Aorta (tissue), 5 donors: ENCODE measurements around the gene NBAS. TPM values are rescaled to one million over a fixed set of nuclear protein-coding genes. Genes with fewer than 3 reads are reported as not detected.

ENCODE experiments used
- ATAC-seq: fragments of 200-7000 bp; cut with Tn5 transposase; one replicate; pipeline ENCODE4 v1.9.1; 2022; ENCODE audit warnings: moderate library complexity; ENCODE audit not compliant: low FRiP score
- DNase-seq, 2 donors: peaks; one replicate each; pipeline ENCODE4 v3.0.0-alpha.2; 2020
- H3K27ac ChIP-seq, 2 donors: one replicate each; pipeline ENCODE4 v1.5.1; 2013; ENCODE audit warnings: low read length in 2 of 2, mild to moderate bottlenecking in 2 of 2, moderate library complexity in 2 of 2, control low read depth in 1 of 2, inconsistent platforms in 1 of 2, low read depth in 1 of 2
- H3K27me3 ChIP-seq, 2 donors: one replicate each; pipeline ENCODE4 v1.6.1; 2013; ENCODE audit warnings: control low read depth in 1 of 2, low read length in 1 of 2, mild to moderate bottlenecking in 1 of 2, moderate library complexity in 1 of 2; ENCODE audit not compliant: insufficient read depth in 2 of 2, control insufficient read depth in 1 of 2
- H3K36me3 ChIP-seq, 2 donors: one replicate each; pipeline ENCODE4 v1.6.1; 2013; ENCODE audit warnings: control low read depth in 1 of 2, low read length in 1 of 2, mild to moderate bottlenecking in 1 of 2; ENCODE audit not compliant: insufficient read depth in 2 of 2, control insufficient read depth in 1 of 2
- H3K4me1 ChIP-seq, 2 donors: one replicate each; pipeline ENCODE4 v1.6.1; 2013; ENCODE audit warnings: low read length in 2 of 2, control low read depth in 1 of 2, mild to moderate bottlenecking in 1 of 2, moderate library complexity in 1 of 2; ENCODE audit not compliant: insufficient read depth in 2 of 2, control insufficient read depth in 1 of 2
- H3K4me3 ChIP-seq, 2 donors: one replicate each; pipeline ENCODE4 v1.5.1; 2013; ENCODE audit warnings: low read length in 2 of 2, control low read depth in 1 of 2, mild to moderate bottlenecking in 1 of 2
- H3K9me3 ChIP-seq: one replicate; pipeline ENCODE4 v1.6.1; 2013; ENCODE audit warnings: mild to moderate bottlenecking, low read length; ENCODE audit not compliant: control insufficient read depth
- WGBS, 2 donors: extraction: QIAGEN DNeasy Blood & Tissue Kit; methylation state at CpG; one replicate each; pipeline ENCODE4 v1.1.7; 2013; 5-methylcytosine and 5-hydroxymethylcytosine counted together
- intact Hi-C, 2 donors: fragments of 100-400 bp; cut with DNase I; formaldehyde crosslinking; loops; one replicate each; pipeline versions ENCODE4 v1.14.2 to v1.15.0; 2022
- polyA plus RNA-seq, 2 donors: library from polyadenylated mRNA; stranded (reverse); fragments of 200-250 nt; gene quantifications; one replicate each; pipeline ENCODE4 v1.2.3, GENCODE V29; 2013
- total RNA-seq, 2 donors: library from RNA; stranded (reverse); fragmentation: NEBNext Ultra II Directional; extraction: Animal tissue kit (Norgen Biotek cat#: 25700); gene quantifications; one replicate each; pipeline ENCODE4 v1.2.1, GENCODE V29; 2021
- donor health status: healthy with polysubstance abuse.
- donor health status: Bipolar disorder and iron deficiency.
- donor health status: DM: no; HTN: no; CAD: no.
- donor health status: DM: no; HTN: no; CAD: no.
- donor health status: DM: yes; HTN: yes; CAD: no.

Gene NBAS
- total and polyA plus RNA-seq, 4 donors = 7.4 to 46.0 (median 33.7) TPM

- Histone ChIP-seq H3K27ac (no peak overlapping the region), H3K9me3 (no peaks in the 10 kb centered on the region), H3K27me3 (no peaks in the 10 kb centered on the region), H3K4me1 (peaks cover 0 to 3% of the 10 kb centered on the region in 2 donors), H3K4me3 (no peak overlapping the region), H3K36me3 (peaks cover 2 to 3% of the 10 kb centered on the region in 2 donors)
- no peak for ATAC-seq
- 93 to 95% methylated on average over 12 of the region's 12 CpGs for WGBS, 2 donors
- DNase-seq = no peak
- intact Hi-C loops = no loop called here
Measured at GRCh38 chr2:15166878-15167277, 394.3 kb downstream of the NBAS start.

GRCh38 chr2:15163326-15163725 is 397.8 kb downstream of the NBAS start:
- 78 to 85% methylated on average over 2 of the region's 2 CpGs for whole genome bisulfite sequencing, 2 donors
- Histone ChIP-seq H3K4me3 (no peak overlapping the region), H3K27ac (no peak overlapping the region), H3K27me3 (no peaks in the 10 kb centered on the region), H3K36me3 (peaks cover 2 to 3% of the 10 kb centered on the region in 2 donors), H3K4me1 (no peaks in the 10 kb centered on the region), H3K9me3 (no peaks in the 10 kb centered on the region)
- no peak for ATAC-seq
- intact Hi-C loops = no loop called here
- DNase-seq = no peak

GRCh38 chr2:15162620-15163019 is 398.5 kb downstream of the NBAS start:
- ATAC-seq (no peak), DNase-seq (no peak)
- H3K27ac ChIP-seq = no peak overlapping the region
- intact Hi-C loops = no loop called here
- H3K4me1 ChIP-seq = no peaks in the 10 kb centered on the region
- no peak overlapping the region for H3K4me3 ChIP-seq
- H3K27me3 ChIP-seq = no peaks in the 10 kb centered on the region
- peaks cover 2 to 3% of the 10 kb centered on the region in 2 donors for H3K36me3 ChIP-seq
- H3K9me3 ChIP-seq = no peaks in the 10 kb centered on the region
- 96 to 98% methylated on average over 3 of the region's 3 CpGs for WGBS, 2 donors

GRCh38 chr2:15160201-15160991 is 400.7 kb downstream of the NBAS start:
- no peak overlapping the region for H3K4me3 ChIP-seq
- WGBS, 2 donors = 69 to 72% methylated on average over 9 of the region's 9 CpGs
- no peaks in the 10 kb centered on the region for H3K4me1 ChIP-seq
- no peaks in the 10 kb centered on the region for H3K36me3 ChIP-seq
- no peak overlapping the region for H3K27ac ChIP-seq
- H3K9me3 ChIP-seq = no peaks in the 10 kb centered on the region
- ATAC-seq (no peak), DNase-seq (no peak)
- intact Hi-C loops = no loop called here
- H3K27me3 ChIP-seq = no peaks in the 10 kb centered on the region

DNA sequence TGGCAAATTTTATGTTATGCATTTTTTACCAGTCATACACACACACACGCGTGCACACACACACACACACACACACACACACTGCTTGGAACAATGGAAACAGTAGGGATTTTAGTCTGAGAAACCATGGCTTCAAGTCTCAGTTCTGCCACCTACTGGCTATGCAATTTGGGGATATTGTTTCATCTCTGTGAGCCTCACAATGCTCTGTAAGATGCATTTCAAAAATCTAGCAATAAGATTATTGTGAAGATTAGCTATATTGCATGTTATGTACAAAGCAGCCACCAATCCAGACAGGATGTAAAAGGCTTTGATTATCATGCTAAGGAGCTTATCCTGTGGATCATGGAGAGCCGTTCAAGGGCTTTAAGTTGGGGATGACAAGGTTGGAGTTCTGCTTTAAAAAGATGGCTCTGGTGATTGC is 401.4 kb downstream of the NBAS start:
- no peaks in the 10 kb centered on the region for H3K4me1 ChIP-seq
- no peaks in the 10 kb centered on the region for H3K9me3 ChIP-seq
- ATAC-seq (no peak), DNase-seq (no peak)
- no peaks in the 10 kb centered on the region for H3K36me3 ChIP-seq
- intact Hi-C loops = no loop called here
- no peaks in the 10 kb centered on the region for H3K27me3 ChIP-seq
- H3K4me3 ChIP-seq = no peak overlapping the region
- H3K27ac ChIP-seq = no peak overlapping the region
- WGBS, 2 donors = 34 to 37% methylated on average over 3 of the region's 3 CpGs

DNA sequence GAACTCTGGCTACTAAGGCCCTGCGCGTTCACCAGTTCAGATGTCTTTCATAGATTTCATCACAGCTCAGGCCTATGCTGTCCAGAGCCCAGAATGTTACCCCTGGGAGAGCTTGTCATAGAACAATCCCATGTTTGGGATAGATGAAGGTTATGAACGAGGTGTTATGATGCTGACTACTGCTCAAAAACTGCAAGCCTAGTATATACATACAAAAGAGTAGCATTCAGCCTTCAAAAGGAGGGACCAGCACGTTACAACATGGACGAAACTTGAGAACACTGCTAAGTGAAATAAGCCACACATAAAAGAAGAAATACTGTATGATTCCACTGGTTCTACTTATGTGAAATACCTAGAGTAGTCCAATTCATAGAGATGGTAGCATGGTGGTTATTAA is 401.9 kb downstream of the NBAS start:
- H3K27me3 ChIP-seq = no peaks in the 10 kb centered on the region
- no peak overlapping the region for H3K4me3 ChIP-seq
- DNase-seq = no peak
- intact Hi-C loops = no loop called here
- ATAC-seq = no peak
- no peaks in the 10 kb centered on the region for H3K9me3 ChIP-seq
- H3K4me1 ChIP-seq = no peaks in the 10 kb centered on the region
- no peaks in the 10 kb centered on the region for H3K36me3 ChIP-seq
- no peak overlapping the region for H3K27ac ChIP-seq
- 64 to 75% methylated on average over 5 of the region's 5 CpGs for WGBS, 2 donors

DNA sequence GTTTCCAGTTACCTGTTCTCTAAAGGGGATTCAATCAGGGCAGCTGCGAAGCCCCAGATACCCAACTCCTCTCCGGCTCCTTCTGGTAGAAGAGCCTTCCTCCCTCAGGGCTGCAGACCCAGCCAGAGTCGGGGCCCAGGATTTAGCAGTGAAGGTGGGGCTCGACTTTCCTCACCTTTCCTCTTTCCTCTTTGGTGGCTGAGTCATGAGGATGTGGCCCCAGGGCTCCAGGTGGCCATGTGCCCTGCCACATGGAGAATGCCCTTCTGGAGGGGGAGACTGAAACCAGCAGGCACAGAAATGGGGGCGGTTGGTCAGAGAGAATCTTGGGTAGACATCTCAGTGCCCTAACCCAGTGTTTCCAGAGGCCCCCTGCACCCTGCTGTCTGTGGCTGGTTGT is 402.6 kb downstream of the NBAS start:
- Histone ChIP-seq H3K9me3 (no peaks in the 10 kb centered on the region), H3K27ac (no peak overlapping the region), H3K4me1 (no peaks in the 10 kb centered on the region), H3K27me3 (no peaks in the 10 kb centered on the region), H3K4me3 (no peak overlapping the region), H3K36me3 (no peaks in the 10 kb centered on the region)
- 87 to 92% methylated on average over 5 of the region's 5 CpGs for WGBS, 2 donors
- DNase-seq = no peak
- no peak for ATAC-seq
- intact Hi-C loops = no loop called here

GRCh38 chr2:15158100-15158499 is 403.0 kb downstream of the NBAS start:
- DNase-seq = no peak
- Histone ChIP-seq H3K4me1 (no peaks in the 10 kb centered on the region), H3K36me3 (no peaks in the 10 kb centered on the region), H3K27me3 (no peaks in the 10 kb centered on the region), H3K27ac (no peak overlapping the region), H3K9me3 (no peaks in the 10 kb centered on the region), H3K4me3 (no peak overlapping the region)
- ATAC-seq = no peak
- intact Hi-C loops = no loop called here
- WGBS, 2 donors = 68 to 74% methylated on average over 4 of the region's 4 CpGs

- Histone ChIP-seq H3K4me3 (no peak overlapping the region), H3K4me1 (no peaks in the 10 kb centered on the region), H3K27ac (no peak overlapping the region), H3K36me3 (no peaks in the 10 kb centered on the region), H3K9me3 (no peaks in the 10 kb centered on the region), H3K27me3 (no peaks in the 10 kb centered on the region)
- DNase-seq (no peak), ATAC-seq (no peak)
- intact Hi-C loops = no loop called here
- WGBS, 2 donors = 80 to 86% methylated on average over 7 of the region's 7 CpGs
Measured at GRCh38 chr2:15155959-15156574, 405.1 kb downstream of the NBAS start.
